NOMO-1 (cell line): ENCODE data around the gene TCF12.

Experiments used
- DNase-seq, 2 experiments: peaks; one replicate each; lab custom pipeline; 2025; ENCODE audit not compliant: unreplicated experiment in 2 of 2; lab: John Stamatoyannopoulos, UW

The TCF12 gene

GRCh38 chr15:56918046-56918938 lies at the start of gene TCF12:
Gene TCF12 (plus strand): TSS chr15:56918644. CDS start chr15:56919914, 1,270 bp downstream.
- DNase-seq, result peak; percentile 81 to 93

- DNase-seq, result peak in 1 of 2 experiments; percentile 16
These were observed 48.9 kb upstream of the TCF12 start for GRCh38 chr15:56869573-56869972.

DNA sequence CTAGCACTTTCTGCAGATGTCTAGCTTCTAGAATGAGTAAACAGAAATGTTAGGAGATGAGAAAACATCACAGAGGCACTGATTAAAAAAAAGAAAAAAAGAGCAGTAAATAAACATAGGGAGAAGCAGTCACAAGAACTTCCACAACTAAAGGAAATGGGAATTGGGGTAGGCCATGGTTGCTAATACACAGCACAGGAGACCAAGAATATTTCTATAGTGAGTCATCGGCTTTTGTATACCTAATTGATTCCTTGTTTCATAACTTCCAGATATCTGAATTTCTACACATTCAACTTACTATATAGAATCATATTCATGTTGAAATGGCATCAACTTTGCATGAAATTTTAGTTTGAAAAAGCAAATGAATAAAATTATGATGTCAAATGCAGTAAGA lies 47.3 kb upstream of the TCF12 start:
- no peak for DNase-seq

- no peak for DNase-seq
These were observed 46.6 kb upstream of the TCF12 start for GRCh38 chr15:56871867-56872266.

DNA sequence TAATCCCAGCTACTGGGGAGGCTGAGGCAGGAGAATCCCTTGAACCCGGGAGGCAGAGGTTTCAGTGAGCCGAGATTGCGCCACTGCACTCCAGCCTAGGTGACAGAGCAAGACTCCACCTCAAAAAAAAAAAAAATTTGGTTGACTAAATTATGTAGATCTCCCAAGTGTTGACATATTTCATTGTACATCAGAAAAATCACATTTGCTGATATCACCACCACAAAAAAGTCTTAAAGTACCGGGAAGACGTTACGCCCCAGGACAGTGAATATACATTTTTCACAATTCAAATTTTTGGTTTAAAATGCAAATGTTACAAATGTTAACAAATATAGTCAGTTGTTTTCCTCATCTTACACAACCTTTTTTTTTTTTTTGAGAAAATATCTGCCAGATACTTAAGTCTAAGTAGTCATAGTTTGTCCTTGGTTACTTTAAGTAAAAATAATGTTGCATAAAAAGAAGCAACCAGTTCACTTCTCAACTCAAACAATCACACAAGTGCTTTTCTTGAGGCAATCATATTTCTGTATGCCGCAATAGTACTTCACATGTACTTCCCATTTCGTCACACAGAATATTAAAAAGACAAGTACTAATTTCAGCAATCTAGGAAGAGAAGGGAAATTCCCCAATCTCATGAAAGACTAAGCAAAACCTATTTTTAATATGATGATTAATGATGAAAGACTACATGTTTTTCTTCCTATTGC lies 41.0 kb upstream of the TCF12 start:
- peak; percentile 16 to 44 for DNase-seq

GRCh38 chr15:56879502-56879901 lies 38.9 kb upstream of the TCF12 start:
- DNase-seq, result no peak

DNA sequence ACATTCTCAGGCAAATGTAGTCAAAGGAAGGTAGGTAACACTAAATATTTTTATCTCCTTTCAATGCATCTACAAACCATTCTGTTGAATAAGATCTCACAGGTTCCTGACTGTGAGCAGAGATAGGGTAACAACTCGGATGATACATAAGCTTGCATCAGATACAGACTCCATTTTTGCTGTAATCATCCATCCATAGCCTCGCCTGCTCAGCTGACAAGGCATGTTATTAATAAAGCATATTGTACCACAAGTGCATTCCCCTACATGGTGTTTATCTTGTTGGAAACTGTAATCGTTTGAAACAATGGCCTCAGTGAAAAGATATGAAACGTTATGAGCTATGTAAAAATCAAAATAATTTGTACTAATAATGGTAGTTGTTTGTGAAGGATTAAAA lies 35.4 kb upstream of the TCF12 start:
- no peak for DNase-seq

GRCh38 chr15:56886363-56886931 lies 32.0 kb upstream of the TCF12 start:
- DNase-seq, result peak in 1 of 2 experiments; percentile 30

GRCh38 chr15:56886932-56887781 lies 31.3 kb upstream of the TCF12 start:
- peak; percentile 88 for DNase-seq

GRCh38 chr15:56887782-56888438 lies 30.5 kb upstream of the TCF12 start:
- DNase-seq, result no peak

GRCh38 chr15:56890038-56890437 lies 28.4 kb upstream of the TCF12 start:
- DNase-seq, result no peak

DNA sequence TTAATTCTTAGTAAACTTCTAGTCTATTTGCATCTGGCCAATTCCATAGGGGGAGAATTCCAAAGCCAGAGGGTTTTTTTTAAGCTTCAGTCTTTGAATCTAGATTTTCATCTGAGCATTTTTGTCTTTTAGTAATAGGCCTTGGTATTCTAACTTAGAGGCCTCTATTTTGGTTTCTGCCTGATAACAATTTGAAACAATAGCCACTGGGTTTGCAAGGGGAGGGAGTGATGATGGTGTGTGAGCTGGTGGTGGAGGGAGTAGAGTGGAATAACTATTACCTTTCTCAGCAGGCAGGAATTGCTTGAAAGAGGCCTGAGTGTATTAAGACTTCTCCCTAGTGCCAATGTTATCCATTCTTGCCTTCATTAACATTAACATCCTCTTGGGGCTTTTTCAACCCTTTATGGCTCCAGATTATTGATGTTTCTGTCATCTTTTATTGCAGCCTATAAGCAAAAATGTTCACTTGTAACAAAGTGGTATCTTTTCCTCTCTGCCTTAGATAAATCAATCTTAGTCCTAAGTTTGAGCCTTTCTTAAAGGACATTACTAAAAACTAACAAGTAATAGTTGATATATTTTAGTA lies 26.5 kb upstream of the TCF12 start:
- DNase-seq, result no peak

- no peak for DNase-seq
These were observed 25.6 kb upstream of the TCF12 start for GRCh38 chr15:56892659-56893363.

- DNase-seq, result no peak
These were observed 25.1 kb upstream of the TCF12 start for GRCh38 chr15:56893364-56893678.

DNA sequence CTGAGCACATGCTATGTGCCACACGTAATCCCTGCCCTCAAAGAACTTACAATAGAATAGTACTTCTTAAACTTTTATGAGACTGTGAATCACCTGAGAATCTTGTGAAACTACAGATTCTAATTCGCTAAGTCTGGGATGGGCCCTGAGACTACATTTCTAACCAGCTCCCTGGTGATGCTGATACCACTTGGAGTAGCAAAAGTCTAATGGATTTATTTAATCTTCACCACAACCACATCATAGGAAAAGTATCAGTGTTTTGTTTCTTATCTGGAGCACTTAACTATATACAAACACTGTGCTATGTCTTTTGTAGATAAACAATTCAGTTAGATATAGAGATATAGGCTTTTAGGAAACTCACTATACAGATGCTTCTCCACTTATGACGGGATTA lies 23.8 kb upstream of the TCF12 start:
- DNase-seq, result no peak

GRCh38 chr15:56901931-56902330 lies 16.5 kb upstream of the TCF12 start:
- DNase-seq, result no peak

- no peak for DNase-seq
These were observed 11.7 kb upstream of the TCF12 start for GRCh38 chr15:56906766-56907165.

DNA sequence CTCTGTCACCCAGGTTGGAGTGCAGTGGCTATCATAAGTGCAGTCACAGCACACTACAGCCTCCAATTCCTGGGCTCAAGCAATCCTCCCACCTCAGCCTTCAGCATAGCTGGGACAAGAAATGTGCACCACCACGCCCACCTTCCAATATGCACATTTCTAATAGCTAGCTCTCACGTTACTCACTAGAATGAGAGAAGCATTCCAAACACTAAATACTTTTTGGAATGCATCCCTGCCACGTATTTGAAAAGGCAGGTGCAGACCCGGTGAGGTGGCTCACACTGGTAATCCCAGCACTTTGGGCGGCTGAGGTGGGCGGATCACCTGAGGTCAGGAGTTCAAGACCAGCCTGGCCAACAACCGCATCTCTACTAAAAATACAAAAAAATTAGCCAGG lies 7.6 kb upstream of the TCF12 start:
- DNase-seq, result no peak

DNA sequence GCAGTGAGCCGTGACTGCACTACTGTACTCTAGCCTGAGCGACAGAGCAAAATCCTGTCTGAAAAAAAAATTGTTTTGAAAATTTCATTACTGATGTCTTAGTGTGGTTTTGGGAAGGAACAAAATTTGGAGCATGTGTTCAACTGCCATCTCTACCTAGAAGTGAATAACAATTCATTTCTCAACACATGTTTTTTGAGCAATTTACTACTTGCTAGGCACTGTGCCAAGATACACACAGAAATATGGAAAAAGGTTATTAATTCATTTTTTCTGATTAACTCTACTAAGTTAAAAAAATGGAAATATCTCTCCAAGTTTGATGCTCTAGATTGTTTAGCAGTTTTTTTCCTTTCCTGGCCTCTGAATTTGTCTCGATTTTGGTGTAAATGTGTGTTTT lies 5.2 kb upstream of the TCF12 start:
- no peak for DNase-seq
